NCI-H748 (cell line): ENCODE measurements around the gene RTP5.

ENCODE experiments used
- DNase-seq: peaks from one replicate; lab custom pipeline; 2025; ENCODE audit not compliant: unreplicated experiment; lab: John Stamatoyannopoulos, UW

Gene RTP5

GRCh38 chr2:241843321-241844065 lies 26.0 kb upstream of the RTP5 start:
- no peak for DNase-seq

GRCh38 chr2:241844066-241844728 lies 25.3 kb upstream of the RTP5 start:
- peak; percentile 73 for DNase-seq

DNA sequence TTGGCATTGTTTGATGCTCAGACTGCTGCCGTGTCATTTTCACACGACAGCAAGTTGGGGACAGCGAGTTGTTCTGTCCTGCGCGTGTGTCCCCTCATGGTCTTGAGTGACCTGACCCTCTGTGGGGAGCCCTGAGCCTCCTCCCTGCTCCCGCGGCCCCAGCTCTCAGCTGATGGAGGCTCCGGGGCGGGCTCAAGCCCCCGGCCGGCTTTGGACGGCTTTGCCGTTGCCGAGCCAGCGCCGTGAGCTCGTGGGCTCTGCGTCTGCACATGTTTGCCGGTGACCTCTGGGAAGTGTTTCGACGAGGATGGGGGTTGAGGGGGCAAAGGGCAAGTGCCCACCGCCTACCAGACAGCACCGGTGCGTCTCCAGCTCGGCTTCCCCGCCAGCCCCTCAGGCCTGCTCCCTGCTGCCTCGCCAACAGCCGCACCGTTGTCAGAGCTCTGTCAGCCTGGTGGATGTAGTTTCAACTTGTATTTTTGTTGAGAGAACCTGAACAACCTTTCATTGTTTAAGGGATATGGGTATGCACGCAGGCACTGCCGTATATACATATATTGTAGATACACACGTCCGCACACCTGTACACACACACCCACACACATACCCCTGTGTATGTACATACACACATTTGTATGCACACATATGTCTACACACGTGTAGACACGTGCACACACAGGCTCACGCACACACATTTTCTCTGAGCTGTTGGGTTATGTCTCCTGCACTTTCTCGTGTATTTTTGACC lies 24.5 kb upstream of the RTP5 start:
- no peak for DNase-seq

GRCh38 chr2:241846406-241846805 lies 23.1 kb upstream of the RTP5 start:
- no peak for DNase-seq

DNA sequence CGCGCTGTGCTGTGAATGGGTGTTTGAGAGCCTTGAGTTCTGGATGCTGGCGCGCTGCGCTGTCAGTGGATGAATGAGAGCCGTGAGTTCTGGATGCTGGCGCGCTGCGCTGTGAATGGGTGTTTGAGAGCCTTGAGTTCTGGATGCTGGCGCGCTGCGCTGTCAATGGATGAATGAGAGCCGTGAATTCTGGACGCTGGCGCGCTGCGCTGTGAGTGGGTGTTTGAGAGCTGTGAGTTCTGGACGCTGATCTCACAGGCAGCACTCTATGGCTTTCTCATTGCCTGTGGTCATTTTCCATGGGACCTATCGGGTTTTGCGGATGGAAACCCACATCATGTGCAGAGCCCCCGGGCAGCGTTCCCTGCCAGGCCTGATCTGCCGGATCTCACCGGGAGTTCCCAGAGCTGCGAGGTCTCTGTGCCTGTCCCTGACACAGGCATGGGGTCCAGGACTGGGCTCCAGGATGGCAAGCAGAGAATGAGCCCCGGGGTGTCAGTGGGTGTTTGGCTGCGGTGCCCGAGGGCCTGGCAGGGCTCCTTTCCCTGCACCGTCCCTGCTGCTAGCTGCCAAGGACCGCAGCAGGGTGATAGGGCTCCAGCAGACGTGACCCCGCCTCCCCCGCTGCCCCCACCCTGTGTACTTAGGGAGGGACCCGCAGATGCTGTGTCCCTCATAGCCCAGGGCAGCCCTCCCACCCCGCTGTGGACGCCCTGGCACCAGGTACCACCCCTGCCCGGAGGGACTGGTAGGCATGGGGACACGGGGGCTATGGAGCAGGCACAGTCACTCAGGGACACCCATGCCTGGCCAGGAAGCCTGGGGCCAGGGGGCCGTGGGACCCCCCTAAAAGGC lies 20.5 kb upstream of the RTP5 start:
- no peak for DNase-seq

DNA sequence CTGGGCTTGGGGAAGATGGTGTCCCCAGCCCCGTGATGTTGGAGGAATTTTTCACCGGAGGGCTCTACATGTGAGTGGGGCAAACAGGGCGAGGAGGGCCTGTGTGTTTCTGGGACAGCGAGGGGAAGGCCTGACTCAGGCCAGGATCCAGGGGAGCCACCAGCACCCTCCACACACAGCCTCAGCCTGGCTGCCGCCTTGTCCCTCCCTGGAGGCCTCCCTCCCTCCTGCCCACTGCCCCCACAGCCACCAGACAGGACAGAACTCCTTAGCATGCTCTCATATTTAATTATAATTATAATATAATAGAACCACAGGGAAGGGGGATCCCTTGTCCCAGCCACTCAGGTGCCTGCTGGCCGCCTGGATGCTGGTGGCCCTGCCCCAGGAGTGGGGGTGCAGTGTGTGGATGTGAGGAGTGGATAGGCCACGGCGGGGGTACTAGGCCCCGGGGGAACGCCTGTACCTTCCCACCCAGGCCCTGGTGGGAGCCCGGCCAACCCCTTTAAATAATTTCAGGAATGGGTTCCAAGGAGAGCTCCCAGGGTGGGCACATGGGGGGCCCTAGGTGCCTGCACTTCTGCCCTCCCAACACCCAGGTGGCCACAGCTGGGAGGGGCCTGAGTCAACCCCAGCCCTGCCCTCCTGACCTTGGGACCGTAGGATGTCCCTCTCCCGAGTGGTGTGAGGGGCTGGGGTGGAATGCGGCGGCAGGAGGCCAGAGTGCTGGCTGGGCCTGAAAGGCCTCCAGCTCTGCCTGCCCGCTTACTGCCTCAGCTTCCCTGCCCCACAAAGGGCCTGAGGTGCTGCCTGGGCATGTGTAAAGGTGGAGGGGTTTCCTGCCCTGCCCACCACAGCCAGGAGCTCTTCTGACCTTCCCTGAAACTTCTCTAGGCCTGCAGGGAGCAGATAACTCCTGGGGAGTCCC lies 19.6 kb upstream of the RTP5 start:
- no peak for DNase-seq

DNA sequence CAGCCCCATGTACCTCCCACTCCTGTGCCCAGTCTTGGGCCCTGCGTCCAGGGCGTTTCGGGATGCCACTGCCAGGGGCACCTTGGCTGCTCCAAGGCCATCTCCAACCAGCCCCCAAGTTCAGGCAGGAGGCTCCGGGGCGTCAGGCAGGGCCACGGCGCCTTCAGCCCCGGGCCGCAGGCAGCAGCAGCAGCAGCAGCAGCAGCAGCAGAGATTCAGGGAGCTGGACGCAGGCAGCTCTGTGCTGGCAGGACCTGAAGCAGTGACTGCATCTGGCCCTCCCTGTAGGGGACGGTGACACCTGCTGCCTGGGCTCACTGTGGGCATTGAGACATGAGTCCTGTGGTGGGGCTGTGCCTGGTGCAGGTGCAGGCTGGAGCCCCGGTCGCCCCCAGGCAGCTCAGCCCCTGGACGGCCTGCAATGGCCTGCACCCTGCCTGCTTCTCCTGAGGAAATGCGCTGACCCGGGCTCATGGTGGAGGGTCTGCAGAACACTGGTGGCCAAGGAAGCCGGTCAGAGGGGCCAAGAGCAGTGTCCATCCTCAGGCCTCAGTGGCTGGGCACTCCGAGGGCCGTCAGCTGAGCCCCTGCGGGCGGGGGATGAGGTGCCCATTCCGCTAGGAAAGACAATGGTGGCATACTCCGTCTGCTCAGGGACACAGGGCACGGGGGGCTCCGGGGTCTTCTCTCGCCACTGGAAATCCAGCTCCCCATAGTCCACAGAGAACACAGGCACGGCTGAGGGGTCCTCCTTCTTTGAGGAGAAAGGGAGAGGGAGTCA lies 18.8 kb upstream of the RTP5 start:
- DNase-seq = no peak

DNA sequence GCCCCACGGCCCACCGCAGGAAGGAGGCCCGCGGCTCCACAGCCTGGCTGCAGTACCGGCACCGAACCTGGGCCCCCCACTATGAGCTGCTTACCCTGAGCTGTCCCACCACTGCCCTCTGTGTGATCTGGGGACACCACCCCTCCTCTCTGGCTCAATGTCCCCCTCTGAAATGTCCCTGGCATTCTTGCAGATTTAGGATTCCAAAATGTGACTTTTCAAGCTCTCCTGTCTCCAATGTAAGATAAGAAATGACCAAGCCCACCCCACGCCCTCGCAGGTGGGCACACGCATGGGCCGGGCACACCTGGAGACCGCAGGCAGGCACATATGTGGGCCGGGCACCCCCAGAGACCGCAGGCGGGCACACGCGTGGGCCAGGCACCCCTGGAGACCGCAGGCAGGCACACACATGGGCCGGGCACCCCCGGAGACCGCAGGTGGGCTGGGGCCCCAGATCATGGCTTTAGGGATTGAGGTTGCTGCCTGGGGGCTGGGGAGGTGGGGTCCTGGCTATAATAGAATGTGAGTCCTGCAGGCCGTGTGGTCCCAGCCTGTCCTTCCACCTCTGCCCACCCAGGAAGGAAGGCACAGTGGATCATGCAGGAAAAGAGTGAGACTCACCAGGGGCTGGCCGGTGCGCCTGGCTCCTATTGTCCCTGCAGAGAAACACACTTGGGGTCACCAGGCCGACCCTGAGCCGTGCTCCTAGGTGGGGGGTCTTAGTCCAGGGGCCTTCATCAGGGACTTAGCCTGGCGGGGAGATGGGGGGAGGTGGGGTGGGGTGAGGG lies 18.0 kb upstream of the RTP5 start:
- no peak for DNase-seq

DNA sequence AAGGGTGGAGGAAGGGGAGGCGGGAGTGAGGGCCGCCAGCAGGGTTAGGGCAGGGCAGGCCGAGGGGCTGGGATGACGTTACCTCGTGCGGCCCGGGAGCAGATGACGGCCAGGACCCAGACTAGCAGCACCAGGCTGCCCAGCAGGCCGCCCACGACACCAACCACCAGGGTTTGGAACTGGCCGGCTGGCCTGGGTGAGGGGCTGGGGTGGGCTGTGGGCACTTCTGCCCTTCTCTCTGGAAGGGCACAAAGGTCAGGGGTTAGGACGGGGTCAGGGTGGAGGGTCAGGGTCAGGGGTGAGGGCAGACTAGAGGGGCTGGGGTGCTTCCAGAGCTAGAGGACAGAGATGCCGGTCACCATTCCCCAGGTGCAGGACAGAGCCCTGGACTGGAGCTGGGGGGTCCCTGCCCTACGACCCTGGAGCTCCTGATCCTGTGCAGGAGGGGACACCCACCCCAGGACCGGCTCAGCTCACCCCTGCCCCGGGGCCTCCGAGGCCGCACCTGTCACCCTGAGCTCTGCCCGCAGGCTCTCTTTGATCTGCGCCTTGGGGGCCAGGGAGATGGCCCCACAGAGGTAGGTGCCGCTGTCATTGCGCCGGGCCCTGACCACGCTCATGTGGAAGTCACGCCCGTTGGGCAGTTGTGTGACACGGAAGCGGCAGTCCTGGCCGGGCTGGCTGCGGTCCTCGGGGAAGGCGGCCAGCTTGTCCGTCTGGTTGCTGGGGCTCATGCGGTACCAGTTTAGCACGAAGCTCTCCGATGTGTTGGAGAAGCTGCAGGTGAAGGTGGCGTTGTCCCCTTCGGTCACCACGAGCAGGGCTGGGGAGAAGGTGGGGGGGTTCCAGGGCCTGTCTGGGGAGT lies 17.2 kb upstream of the RTP5 start:
- no peak for DNase-seq

DNA sequence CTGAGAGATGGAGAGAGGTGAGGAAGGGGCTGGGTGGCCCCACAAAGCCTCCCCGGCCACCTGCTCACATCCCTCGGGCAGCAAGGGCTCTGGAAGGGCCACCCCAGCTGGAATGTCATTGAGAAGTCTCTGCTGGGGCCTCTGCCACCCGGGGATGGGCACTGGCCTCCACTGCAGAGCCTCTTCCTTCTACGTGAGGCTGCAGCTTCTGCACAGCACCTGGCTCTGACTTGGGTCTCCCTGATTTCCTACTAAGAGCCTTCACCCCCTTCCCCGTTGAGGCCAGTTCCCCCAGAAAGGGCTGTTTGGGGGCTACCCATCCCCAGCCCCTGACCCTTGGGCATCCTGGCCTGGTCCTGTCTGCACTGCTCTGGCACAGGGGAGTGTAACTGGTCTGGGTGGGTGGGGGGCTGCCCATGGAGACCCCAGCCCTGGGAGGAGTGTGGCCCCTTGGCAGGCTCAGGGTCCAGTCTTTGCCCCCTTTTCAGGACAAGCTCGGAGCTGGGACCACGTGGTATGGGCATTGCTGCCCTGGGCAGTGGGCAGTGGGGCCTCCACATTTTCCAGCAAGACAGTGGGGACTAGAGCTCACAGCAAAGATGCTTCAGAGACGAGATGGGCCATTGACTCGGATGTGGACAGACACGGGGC lies 16.4 kb upstream of the RTP5 start:
- no peak for DNase-seq

DNA sequence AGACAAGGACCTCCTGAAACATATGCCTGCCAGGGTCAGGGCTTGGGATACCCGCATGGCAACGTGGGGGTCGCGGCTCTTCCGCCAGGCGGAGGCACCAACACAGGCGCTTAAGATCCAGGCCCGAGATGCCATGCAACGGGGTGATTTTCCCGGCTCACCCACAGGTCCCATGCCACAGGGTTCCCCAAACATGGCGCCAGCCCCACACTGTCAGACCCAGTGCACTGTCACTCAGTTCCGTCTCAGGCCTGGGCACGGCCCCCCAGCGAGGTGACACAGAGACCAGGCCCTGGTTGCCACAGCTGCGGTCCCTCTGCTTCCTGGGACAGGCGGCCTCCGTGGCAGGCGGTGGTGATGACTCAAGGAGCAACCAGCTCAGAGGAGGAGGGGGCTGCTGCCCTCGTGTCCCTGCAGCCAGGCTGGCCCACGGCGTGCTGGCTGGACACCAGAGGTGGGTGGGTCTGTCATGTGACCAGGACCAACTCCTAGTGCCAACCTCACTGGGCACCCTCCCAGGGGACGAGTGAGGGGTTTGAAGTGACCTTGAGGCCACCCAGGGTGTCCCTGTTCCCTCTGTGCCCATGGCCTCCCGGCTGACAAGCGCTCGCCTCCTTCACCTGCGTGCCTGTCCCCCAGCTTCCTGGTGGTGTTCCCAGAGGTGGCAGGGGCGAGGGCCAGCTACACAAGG lies 15.7 kb upstream of the RTP5 start:
- no peak for DNase-seq

DNA sequence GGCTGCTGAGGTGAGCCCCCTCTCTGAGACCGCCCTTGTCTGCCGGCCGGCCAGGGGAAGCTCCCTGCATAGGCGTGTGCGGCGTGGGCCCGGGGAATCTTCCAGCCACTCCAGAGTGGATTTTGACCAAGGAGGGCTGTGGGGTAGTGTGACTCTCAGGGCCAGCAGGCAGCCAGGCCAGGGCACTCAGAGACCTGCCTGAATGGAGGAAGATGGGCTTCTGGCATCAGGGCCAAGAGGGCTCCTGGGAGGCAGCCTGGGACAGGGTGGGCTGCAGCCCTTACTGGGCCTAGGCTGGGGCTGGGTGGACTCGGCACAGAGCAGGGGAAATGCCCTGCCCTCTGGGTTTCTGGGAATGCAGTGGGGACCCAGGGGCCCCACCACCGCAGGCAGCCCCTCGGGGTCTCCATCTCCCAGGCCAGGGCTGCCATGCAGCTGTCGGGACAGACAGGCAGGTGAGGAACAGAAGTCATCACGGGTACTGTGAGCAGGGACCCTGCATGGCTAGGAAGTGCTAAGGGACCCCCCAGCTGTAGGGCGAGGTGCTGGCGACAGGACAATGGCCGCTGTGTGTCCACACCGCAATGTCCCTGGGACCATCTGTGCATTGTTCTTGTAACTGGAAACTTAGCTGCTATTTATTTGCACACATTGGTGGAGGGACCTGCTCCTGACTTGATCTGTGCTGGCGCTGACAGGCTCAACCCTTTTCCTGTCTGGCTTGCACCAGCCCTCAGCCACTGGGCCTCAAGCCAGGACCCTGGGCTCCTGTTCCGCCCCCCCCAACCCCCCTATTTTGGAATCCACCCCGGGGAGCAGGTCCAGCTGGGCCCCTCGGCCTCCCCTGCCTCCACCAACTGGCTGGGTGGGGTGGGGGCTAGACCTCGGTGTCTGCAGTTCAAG lies 14.9 kb upstream of the RTP5 start:
- DNase-seq = no peak

DNA sequence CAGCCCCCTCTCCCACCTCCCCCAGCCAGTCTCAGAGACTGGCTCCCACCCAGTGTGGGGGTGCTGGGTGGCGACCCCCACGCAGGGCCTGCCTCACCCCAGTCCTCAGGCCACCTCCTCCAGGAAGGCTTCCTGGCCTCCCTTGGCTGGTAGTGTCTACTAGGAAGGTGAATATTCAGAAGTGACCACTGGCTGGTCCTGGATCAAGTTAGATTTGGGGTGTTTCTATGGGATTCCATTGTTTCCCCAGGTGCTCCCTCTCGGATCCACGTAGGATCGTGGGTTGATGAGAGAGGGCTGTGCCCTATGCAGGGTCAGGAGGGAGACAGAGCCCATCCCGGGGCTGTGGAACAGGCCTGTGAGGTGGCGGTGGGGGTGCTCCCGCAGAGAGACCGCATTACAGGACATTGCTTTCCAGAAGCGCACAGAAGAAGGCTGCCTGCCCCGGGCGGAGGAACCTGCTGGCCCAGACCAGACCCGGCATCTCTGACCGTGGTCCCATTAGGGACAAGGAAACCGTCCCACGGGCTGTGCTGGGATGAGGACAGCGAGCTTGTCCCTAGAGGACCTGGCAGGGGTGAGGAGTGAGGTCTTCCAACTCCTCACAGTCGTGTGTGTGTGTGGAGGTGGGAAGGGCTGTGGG lies 14.2 kb upstream of the RTP5 start:
- no peak for DNase-seq

GRCh38 chr2:241855888-241856422 lies 13.6 kb upstream of the RTP5 start:
- DNase-seq = no peak

DNA sequence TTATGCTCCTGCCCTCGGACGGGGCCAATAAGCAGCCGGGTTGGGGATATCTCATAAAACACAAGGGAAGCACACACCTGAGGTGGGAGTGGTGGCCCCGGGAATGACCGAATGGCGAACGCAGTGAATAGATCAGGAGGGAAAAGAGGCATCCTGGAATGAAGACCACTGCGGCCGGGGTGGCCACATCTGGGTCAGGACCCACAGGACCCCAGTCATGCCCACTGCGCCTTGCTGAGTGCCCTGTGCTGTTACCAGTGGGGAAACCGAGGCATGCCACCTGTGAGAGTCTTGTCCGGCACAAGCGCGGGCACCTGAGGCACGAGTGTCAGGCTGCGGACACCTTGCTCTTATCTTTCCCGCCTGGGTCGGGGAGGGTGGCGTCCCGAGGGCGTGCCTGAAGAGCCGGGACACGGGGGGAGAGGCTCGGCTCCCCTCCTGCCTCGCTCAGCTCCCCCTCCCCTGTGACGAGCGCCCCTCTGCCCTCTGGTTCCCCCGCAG lies 12.4 kb upstream of the RTP5 start:
- no peak for DNase-seq
